Activated CD8-positive, alpha-beta T cell treated with anti-CD3 and anti-CD28 coated beads, Interleukin-2, amount 10 ng/mL, durations not matched to agents 7 days and 5 days (primary cell): Measurements from ENCODE around the gene USP22. TPM values are rescaled to one million over a fixed set of nuclear protein-coding genes. Genes with fewer than 3 reads are reported as not detected.

ENCODE experiments used
- ATAC-seq: fragments of 150-1000 bp; cut with Tn5 transposase; one replicate; pipeline ENCODE4 v1.10.0; 2021; ENCODE audit warnings: moderate library complexity
- CTCF ChIA-PET: fragments of 350-600 bp; sonication (Branson Sonifier 250); formaldehyde crosslinking; loops from one replicate; lab custom pipeline; 2021; ENCODE audit warnings: antibody characterized with exemption; lab: Charles Lee
- POLR2A ChIA-PET: fragments of 350-600 bp; sonication (Branson Sonifier 250); formaldehyde crosslinking; loops from one replicate; lab custom pipeline; 2021; ENCODE audit warnings: antibody characterized with exemption; lab: Charles Lee
- DNase-seq: peaks from one replicate; pipeline ENCODE4 v3.0.0-alpha.2; 2020
- H3K27ac Mint-ChIP-seq: one replicate; pipeline ENCODE4 v1.8.0; 2021; ENCODE audit warnings: mild to moderate bottlenecking, mixed read lengths
- H3K27me3 Mint-ChIP-seq: one replicate; pipeline ENCODE4 v1.8.0; 2021; ENCODE audit warnings: low read depth, mixed read lengths
- H3K36me3 Mint-ChIP-seq: one replicate; pipeline ENCODE4 v1.8.0; 2021; ENCODE audit warnings: low read depth, mixed read lengths
- H3K4me1 Mint-ChIP-seq: one replicate; pipeline ENCODE4 v1.8.0; 2021; ENCODE audit warnings: low read depth, mixed read lengths
- H3K4me3 Mint-ChIP-seq: one replicate; pipeline ENCODE4 v1.8.0; 2021; ENCODE audit warnings: mild to moderate bottlenecking, mixed read lengths
- H3K9me3 Mint-ChIP-seq: one replicate; pipeline ENCODE4 v1.8.0; 2022; ENCODE audit warnings: mixed read lengths; ENCODE audit not compliant: insufficient read depth
- total RNA-seq, 2 experiments: library from RNA; stranded (reverse); gene quantifications; one replicate each; pipeline ENCODE4 v1.2.3, GENCODE V29; 2021

USP22 gene
- total RNA-seq, 2 experiments from 2014 or later = 138 to 148 TPM

DNA sequence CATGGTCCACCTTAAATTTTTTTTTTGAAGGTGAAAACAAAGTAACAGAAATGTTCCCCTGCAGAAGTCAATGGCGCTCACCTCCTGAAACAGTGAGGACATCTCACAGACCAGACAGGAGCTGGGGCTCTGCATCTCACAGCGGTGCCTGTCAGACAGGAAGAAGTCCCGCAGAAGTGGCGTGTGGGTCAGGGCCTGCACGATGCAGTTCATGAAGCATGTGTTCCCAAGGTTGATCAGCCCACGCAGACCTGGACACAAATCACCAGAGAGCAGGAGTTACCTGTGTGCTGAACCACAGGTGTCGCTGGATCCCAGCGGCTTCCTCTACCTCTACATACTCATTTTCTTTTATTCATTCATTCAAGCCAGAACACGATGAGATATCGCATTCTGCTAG is 24.9 kb downstream of the USP22 start:
- ATAC-seq (no peak), DNase-seq (no peak)
- Mint-ChIP-seq H3K9me3 (no peaks in the 10 kb centered on the region), H3K36me3 (peaks cover 77% of the 10 kb centered on the region), H3K27me3 (no peaks in the 10 kb centered on the region), H3K27ac (no peak overlapping the region), H3K4me1 (peaks cover 13% of the 10 kb centered on the region), H3K4me3 (no peak overlapping the region)
- POLR2A ChIA-PET = interaction anchor here (0.8 kb wide), 1 partner anchor 17 kb away, joined by 4 read pairs; no protein-coding TSS in a partner anchor
- CTCF ChIA-PET = no interaction called here

DNA sequence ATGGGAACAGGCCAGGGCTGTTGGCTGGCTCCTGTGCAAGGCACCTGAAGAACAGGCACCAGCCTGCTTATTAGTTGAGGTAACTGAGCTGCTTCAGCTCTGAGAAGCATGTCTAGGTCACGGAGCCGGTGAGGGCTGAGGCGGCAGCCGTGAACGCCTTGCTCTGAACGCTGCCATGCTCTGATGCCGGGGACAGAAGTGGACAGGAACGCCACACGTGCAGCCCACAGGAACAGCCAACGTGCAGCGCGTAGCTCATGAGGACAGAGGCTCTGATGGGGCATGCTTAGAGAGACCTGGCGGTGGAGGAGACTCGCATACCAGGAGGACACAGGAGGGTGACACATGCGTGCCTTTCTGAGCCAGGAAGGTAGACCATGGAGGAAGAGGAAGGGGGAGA is 25.6 kb downstream of the USP22 start:
- H3K9me3 Mint-ChIP-seq = no peaks in the 10 kb centered on the region
- no peak overlapping the region for H3K4me3 Mint-ChIP-seq
- H3K4me1 Mint-ChIP-seq = peaks cover 11% of the 10 kb centered on the region
- ChIA-PET POLR2A (no interaction called here), CTCF (no interaction called here)
- no peak for ATAC-seq
- H3K36me3 Mint-ChIP-seq = peaks cover 80% of the 10 kb centered on the region
- H3K27ac Mint-ChIP-seq = no peak overlapping the region
- DNase-seq = no peak
- H3K27me3 Mint-ChIP-seq = no peaks in the 10 kb centered on the region

DNA sequence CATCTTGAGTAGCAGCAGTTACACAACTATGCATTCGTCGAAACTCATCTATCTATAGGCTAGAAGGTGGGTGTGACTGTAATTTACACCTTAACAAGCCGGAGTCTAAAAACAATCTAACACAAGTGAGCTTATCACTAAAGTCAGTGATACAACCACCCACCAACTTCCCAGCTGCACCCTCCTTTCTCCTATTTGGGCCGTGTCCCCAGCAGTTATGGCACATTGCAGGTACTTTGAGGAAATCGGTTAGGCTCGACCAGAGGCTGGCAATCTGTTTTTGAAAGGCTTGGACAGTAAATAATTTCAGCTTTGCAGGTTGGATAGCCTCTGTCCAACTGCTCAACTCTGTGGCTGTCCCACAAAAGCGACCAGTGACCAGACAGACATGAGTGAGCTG is 26.0 kb downstream of the USP22 start:
- no peaks in the 10 kb centered on the region for H3K27me3 Mint-ChIP-seq
- ChIA-PET CTCF (no interaction called here), POLR2A (no interaction called here)
- peaks cover 83% of the 10 kb centered on the region for H3K36me3 Mint-ChIP-seq
- DNase-seq (no peak), ATAC-seq (no peak)
- no peaks in the 10 kb centered on the region for H3K9me3 Mint-ChIP-seq
- H3K4me1 Mint-ChIP-seq = peaks cover 11% of the 10 kb centered on the region
- H3K27ac Mint-ChIP-seq = no peak overlapping the region
- H3K4me3 Mint-ChIP-seq = no peak overlapping the region

DNA sequence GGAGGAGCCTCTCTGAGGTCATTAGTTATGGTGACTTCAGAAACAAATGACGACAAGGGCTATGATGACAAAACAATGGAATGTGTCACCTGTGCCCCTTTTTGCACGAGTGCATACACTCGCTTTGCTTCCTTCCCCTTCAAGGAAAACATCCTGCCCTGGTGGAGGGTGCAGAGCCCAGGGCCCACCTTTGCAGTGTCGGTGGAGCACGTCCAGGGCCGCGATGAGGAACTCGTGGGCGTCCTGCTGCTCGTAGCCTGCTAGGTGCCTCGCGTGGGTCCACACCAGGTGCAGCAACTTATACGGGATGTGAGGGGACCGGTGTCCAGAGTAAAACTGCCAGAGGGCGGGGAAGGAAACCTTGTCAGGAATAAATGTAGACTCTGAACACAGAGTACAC is 27.2 kb downstream of the USP22 start:
- no peaks in the 10 kb centered on the region for H3K9me3 Mint-ChIP-seq
- CTCF ChIA-PET = interaction anchor here (1.3 kb wide), 1 partner anchor 22 kb away, joined by 4 read pairs; no protein-coding TSS in a partner anchor
- peaks cover 85% of the 10 kb centered on the region for H3K36me3 Mint-ChIP-seq
- DNase-seq (no peak), ATAC-seq (no peak)
- no peak overlapping the region for H3K27ac Mint-ChIP-seq
- H3K27me3 Mint-ChIP-seq = no peaks in the 10 kb centered on the region
- POLR2A ChIA-PET = no interaction called here
- no peak overlapping the region for H3K4me3 Mint-ChIP-seq
- peaks cover 11% of the 10 kb centered on the region for H3K4me1 Mint-ChIP-seq

DNA sequence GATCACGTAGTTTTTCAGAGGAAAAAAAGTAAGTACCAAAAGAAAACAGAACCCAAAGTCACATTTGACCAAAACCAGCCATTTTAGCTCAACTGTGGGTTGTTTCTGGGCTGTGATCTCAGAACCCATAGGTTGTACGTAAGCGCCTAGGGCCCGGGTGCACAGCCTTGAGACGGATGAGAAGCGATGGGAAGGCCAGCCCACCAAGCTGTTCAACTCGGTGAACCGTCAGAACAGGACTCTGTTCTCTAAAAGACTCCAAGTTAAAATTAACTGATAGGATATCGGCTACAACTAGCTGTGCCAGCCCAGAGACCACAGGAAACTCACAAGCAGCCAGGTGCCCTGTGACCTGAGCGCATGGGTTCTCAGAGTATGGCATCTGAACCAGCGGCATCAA is 28.3 kb downstream of the USP22 start:
- Mint-ChIP-seq H3K9me3 (no peaks in the 10 kb centered on the region), H3K4me3 (no peak overlapping the region), H3K27ac (no peak overlapping the region), H3K27me3 (no peaks in the 10 kb centered on the region), H3K36me3 (peaks cover 79% of the 10 kb centered on the region), H3K4me1 (peaks cover 8% of the 10 kb centered on the region)
- ATAC-seq (no peak), DNase-seq (no peak)
- POLR2A ChIA-PET = no interaction called here
- CTCF ChIA-PET = interaction anchor here (1.3 kb wide), 1 partner anchor 21 kb away, joined by 4 read pairs; no protein-coding TSS in a partner anchor

DNA sequence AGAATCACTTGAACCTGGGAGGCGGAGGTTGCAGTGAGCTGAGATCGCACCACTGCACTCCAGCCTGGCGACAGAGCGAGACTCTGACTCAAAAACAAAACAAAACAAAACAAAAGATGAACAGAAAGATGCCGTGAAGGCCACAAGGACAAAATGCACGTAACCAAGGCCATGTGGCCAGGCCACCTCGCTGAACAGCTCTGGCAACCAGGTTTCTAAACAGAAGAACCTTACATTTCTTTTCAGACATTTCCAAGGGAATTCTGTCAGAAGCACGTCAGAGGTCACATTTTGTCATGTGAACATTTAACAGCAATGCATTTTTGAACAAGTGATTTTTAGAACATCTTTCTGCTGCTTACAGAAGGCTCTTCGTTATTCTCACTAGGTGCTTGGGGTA is 28.8 kb downstream of the USP22 start:
- Mint-ChIP-seq H3K36me3 (peaks cover 77% of the 10 kb centered on the region), H3K9me3 (no peaks in the 10 kb centered on the region), H3K4me3 (no peak overlapping the region), H3K4me1 (peaks cover 8% of the 10 kb centered on the region), H3K27me3 (no peaks in the 10 kb centered on the region), H3K27ac (no peak overlapping the region)
- DNase-seq (no peak), ATAC-seq (no peak)
- ChIA-PET CTCF (interaction anchor here (1.3 kb wide), 1 partner anchor 21 kb away, joined by 4 read pairs; no protein-coding TSS in a partner anchor), POLR2A (no interaction called here)

DNA sequence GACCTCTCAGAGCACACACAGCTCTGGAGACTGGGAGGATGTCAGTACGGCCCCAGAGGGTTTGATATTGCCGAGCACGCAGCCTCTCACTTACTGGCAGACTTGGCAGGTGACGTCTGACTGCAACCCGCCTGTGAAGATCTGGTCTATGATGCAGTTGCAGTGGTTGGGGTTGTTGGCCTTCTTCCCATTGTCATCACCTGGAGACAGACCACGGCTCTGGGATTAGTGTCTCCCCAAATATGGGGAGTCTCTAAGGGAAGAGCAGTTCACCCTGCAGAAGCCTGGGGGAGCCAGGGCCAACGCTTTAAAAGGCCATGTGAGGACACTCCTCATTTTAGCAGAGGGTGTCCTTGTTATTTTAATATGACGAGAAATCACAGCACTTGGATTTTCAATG is 30.1 kb downstream of the USP22 start:
- Mint-ChIP-seq H3K27me3 (no peaks in the 10 kb centered on the region), H3K4me3 (no peak overlapping the region), H3K4me1 (peaks cover 7% of the 10 kb centered on the region), H3K36me3 (peaks cover 76% of the 10 kb centered on the region), H3K27ac (no peak overlapping the region), H3K9me3 (no peaks in the 10 kb centered on the region)
- no peak for ATAC-seq
- CTCF ChIA-PET = no interaction called here
- no peak for DNase-seq
- POLR2A ChIA-PET = no interaction called here

DNA sequence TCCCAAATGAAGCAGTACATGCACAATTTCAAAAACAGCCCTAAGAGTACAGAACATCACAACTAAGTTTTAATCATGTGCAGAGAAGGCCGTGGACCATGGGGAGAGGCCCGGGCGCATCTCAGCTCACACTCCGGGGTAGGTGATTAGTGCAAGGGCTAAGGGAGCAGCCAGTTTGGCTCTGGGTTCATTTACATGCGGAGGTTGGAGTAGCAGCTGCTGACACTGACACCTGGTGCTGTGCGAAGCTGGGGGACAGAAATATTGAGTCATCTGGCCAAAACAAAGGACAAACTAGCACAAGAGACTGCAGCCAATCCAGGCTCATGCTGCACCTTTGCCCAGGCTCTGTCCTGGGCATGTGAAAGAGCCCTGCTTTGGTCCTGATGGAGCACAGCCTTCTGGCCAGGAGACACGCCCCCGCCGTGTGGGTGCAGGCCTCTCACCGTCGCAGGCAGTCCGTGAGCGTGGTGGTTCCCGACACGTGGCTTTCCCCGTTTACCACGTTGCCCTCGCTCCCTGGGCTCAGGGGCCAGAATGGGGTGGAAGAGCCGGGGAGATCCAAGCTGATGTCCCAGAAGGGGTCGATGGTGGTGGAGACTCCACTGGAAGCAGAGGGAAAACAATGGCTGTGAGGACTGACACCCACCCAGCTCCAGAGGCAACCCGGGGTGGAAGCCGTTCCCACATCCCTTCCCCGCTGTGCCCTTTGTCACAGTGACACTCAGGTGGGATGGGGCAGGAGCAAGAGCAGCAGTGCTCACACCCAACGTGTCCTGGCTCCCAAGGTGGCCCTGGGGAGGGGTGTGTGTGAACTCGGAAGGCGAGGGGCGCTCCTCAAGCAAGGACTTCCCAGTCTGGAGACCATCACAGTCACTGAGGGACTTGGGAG is 31.9 kb downstream of the USP22 start:
- H3K4me1 Mint-ChIP-seq = peaks cover 3% of the 10 kb centered on the region
- CTCF ChIA-PET = no interaction called here
- H3K27me3 Mint-ChIP-seq = no peaks in the 10 kb centered on the region
- POLR2A ChIA-PET = no interaction called here
- H3K4me3 Mint-ChIP-seq = no peak overlapping the region
- H3K27ac Mint-ChIP-seq = no peak overlapping the region
- ATAC-seq (no peak), DNase-seq (no peak)
- no peaks in the 10 kb centered on the region for H3K9me3 Mint-ChIP-seq
- peaks cover 75% of the 10 kb centered on the region for H3K36me3 Mint-ChIP-seq

DNA sequence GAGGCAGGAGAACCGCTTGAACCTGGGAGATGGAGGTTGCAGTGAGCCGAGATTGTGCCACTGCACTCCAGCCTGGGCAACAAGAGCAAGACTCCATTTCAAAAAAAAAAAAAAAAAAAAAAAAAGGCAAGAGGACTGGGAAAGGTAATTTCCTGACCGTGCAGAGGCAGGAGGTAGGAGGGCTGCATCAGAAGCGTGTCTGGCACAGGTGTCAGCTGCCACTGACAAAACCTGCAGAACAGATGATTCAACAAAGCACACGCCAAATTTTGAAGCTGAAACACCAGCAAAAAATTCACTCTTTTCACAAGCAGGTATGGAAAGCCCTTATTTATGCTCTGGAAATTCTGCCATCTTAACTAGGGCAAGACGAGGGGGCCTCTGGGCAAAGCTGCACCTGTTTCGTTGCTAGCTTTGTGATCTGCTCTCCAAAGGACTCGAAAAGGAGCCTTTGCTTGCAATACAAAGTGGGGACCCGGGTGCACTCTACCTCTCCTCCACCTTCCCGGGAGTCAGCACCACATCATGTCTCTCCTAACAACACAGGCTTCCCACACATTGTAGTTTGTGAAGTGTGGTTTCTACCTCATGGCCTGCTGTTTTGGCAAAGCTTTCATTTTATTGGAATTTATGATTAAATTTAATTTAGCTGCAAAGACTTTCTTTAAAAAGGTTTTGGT is 33.7 kb downstream of the USP22 start:
- Mint-ChIP-seq H3K4me1 (peaks cover 3% of the 10 kb centered on the region), H3K4me3 (no peak overlapping the region), H3K27me3 (no peaks in the 10 kb centered on the region), H3K36me3 (peaks cover 77% of the 10 kb centered on the region), H3K27ac (no peak overlapping the region), H3K9me3 (no peaks in the 10 kb centered on the region)
- ATAC-seq (no peak), DNase-seq (no peak)
- POLR2A ChIA-PET = no interaction called here
- CTCF ChIA-PET = no interaction called here

DNA sequence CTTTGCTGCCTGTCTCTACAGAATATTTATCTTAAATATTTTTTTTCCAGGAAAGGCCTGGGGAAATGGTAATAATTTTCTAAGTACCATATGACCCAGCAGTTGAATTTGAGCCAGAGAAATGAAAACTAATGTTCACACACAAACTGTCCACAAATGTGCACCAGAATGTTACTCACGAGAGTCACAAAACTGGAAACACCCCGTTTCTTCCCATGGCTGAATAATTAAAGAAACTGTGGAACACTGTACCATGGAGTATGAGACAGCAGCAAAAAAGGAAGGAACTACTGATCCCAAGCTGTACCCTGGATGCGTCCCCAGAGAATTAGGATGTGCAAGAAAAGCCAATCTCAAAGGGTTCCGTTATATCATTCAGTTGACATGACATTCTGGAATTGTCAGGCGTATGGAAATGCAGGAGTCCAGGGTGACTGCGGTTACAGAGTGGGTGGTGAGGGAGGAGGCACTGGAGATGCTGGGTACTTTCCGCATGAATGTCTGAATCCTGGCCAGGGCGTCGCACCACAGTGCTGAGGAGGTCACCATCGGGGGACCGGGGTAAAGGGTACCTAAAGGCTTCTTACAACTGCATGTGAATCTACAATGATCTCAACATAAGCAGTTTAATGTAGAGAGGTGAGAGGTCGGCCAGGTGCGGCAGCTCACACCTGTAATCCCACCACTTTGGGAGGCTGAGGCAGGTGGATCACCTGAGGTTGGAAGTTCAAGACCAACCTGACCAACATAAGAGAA is 34.5 kb downstream of the USP22 start:
- Mint-ChIP-seq H3K4me3 (no peak overlapping the region), H3K4me1 (peaks cover 3% of the 10 kb centered on the region), H3K27ac (peak overlapping the region; percentile 25), H3K36me3 (peaks cover 82% of the 10 kb centered on the region), H3K27me3 (no peaks in the 10 kb centered on the region), H3K9me3 (no peaks in the 10 kb centered on the region)
- ChIA-PET POLR2A (no interaction called here), CTCF (no interaction called here)
- DNase-seq = no peak
- ATAC-seq = no peak

DNA sequence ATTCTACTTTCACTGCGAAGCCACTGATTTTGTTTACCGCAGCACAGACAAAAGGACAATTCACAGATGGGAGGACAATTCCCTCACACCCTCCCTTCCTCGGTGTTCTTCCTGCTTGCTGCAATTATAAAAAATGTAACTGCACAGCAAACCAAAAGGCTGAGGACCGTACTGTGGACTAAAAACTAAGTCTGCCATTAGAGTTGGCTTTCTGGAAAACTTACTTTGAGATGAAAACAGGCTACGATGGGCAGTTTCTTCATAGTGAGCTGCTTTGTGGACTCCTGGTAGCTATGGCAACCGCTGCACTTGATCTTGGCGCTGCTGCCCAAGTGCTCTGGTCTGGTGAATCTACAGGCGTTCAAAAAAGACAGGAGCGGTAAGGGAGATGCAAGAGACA is 35.2 kb downstream of the USP22 start:
- ChIA-PET POLR2A (no interaction called here), CTCF (interaction anchor here (1.2 to 1.5 kb wide), 2 partner anchors 15 to 37 kb away, joined by 3 read pairs; no protein-coding TSS in a partner anchor)
- Mint-ChIP-seq H3K27me3 (no peaks in the 10 kb centered on the region), H3K36me3 (peaks cover 81% of the 10 kb centered on the region), H3K9me3 (no peaks in the 10 kb centered on the region), H3K4me1 (peaks cover 8% of the 10 kb centered on the region), H3K4me3 (no peak overlapping the region), H3K27ac (no peak overlapping the region)
- ATAC-seq (no peak), DNase-seq (no peak)
